HCT116 (cell line): ENCODE measurements around the gene CHRNG. TPM values are rescaled to one million over a fixed set of nuclear protein-coding genes. Genes with fewer than 3 reads are reported as not detected.

Experiments
- ATAC-seq: fragments of 200-7000 bp; cut with Tn5 transposase; 2 replicates; pipeline ENCODE4 v1.9.1; 2020; ENCODE audit warnings: mild to moderate bottlenecking, moderate library complexity
- BruUV-seq: library from RNA; stranded (reverse); fragments of 400-500 nt; replicated peaks from 2 replicates; lab custom pipeline; 2021; lab: Mats Ljungman, UMichigan
- CTCF ChIA-PET: fragments of 300-600 bp; sonication (Branson Sonifier 250); formaldehyde crosslinking; loops from one replicate; lab custom pipeline; 2021; ENCODE audit warnings: antibody characterized with exemption; lab: Charles Lee
- POLR2A ChIA-PET: fragments of 300-600, 350-600 bp; sonication (Branson Sonifier 250); formaldehyde crosslinking; loops from one replicate; lab custom pipeline; 2021; ENCODE audit warnings: antibody characterized with exemption; lab: Charles Lee
- RAD21 ChIA-PET, 2 experiments: fragments of 300-600 bp; sonication (Branson Sonifier 250); formaldehyde crosslinking; loops; one replicate each; lab custom pipeline; 2023; ENCODE audit warnings: low total read pairs in 2 of 2; ENCODE audit not compliant: uncharacterized antibody in 2 of 2, unreplicated experiment in 2 of 2, low non-redundant PET in 1 of 2; lab: Charles Lee
- DNase-seq: peaks from one replicate; pipeline ENCODE4 v3.0.0-alpha.2; 2010; ENCODE audit warnings: low read depth, low spot score
- H2AFZ ChIP-seq: fragments of 200-600 bp; shearing (Covaris generic), sonication (generic); 2 replicates; pipeline ENCODE4 v1.6.1; 2017; ENCODE audit warnings: low read depth, mixed run types, mixed read lengths, antibody characterized with exemption, low read length; ENCODE audit not compliant: poor library complexity, severe bottlenecking
- H3K27ac ChIP-seq: 2 replicates; pipeline ENCODE4 v1.5.1; 2012; ENCODE audit warnings: low read depth, low read length
- H3K27me3 ChIP-seq: fragments of 200-600 bp; sonication (generic); 2 replicates; pipeline ENCODE4 v1.6.1; 2016; ENCODE audit warnings: mixed run types, low read length, mixed read lengths; ENCODE audit not compliant: insufficient read depth
- H3K36me3 ChIP-seq, 2 experiments: fragments of 200-500 bp in 1 of 2; fragments of 200-600 bp in 1 of 2; sonication (Bioruptor generic) in 1 of 2; sonication (generic) in 1 of 2; 2 replicates each; pipeline versions ENCODE4 v1.5.1 to v1.6.1; 2014 to 2016; ENCODE audit warnings: low read length in 2 of 2, inconsistent platforms in 1 of 2, mixed read lengths in 1 of 2, mixed run types in 1 of 2; ENCODE audit not compliant: insufficient read depth in 2 of 2, control insufficient read depth in 1 of 2
- H3K4me1 ChIP-seq, 2 experiments: fragments of 200-600 bp in 1 of 2; sonication (generic) in 1 of 2; 2 replicates each; pipeline versions ENCODE4 v1.5.1 to v1.6.1; 2012 to 2017; ENCODE audit warnings: low read length in 2 of 2, inconsistent platforms in 1 of 2, mild to moderate bottlenecking in 1 of 2, mixed read lengths in 1 of 2, mixed run types in 1 of 2, moderate library complexity in 1 of 2; ENCODE audit not compliant: insufficient read depth in 2 of 2, control insufficient read depth in 1 of 2
- H3K4me2 ChIP-seq: fragments of 200-600 bp; sonication (generic); 2 replicates; pipeline ENCODE4 v1.6.1; 2017; ENCODE audit warnings: mixed run types, low read length, mixed read lengths
- H3K4me3 ChIP-seq, 2 experiments: fragments of 200-600 bp in 1 of 2; sonication (generic) in 1 of 2; replicated peaks in 1 of 2; 2 replicates each; pipeline ENCODE4 v1.5.1; 2011 to 2016; ENCODE audit warnings: low read length in 2 of 2, control low read depth in 1 of 2, low read depth in 1 of 2, mild to moderate bottlenecking in 1 of 2, mixed read lengths in 1 of 2, mixed run types in 1 of 2
- H3K79me2 ChIP-seq: fragments of 200-600 bp; sonication (generic); 2 replicates; pipeline ENCODE4 v1.6.1; 2017; ENCODE audit warnings: mild to moderate bottlenecking, mixed run types, low read length, moderate library complexity, mixed read lengths; ENCODE audit not compliant: insufficient read depth
- H3K9ac ChIP-seq: fragments of 200-600 bp; sonication (generic); 2 replicates; pipeline ENCODE4 v1.6.1; 2016; ENCODE audit warnings: low read length, mixed read lengths
- H3K9me2 ChIP-seq: fragments of 200-600 bp; sonication (generic), shearing (Covaris generic); 2 replicates; pipeline ENCODE4 v1.6.1; 2017; ENCODE audit warnings: mixed run types, mild to moderate bottlenecking, moderate library complexity; ENCODE audit not compliant: insufficient read depth
- H3K9me3 ChIP-seq, 2 experiments: fragments of 200-500 bp in 1 of 2; fragments of 200-600 bp in 1 of 2; sonication (Bioruptor generic) in 1 of 2; sonication (generic) in 1 of 2; 2 replicates each; pipeline ENCODE4 v1.6.1; 2014 to 2017; ENCODE audit warnings: low read length in 2 of 2, mixed read lengths in 2 of 2, inconsistent platforms in 1 of 2, low read depth in 1 of 2, mild to moderate bottlenecking in 1 of 2, mixed run types in 1 of 2, moderate library complexity in 1 of 2; ENCODE audit not compliant: control insufficient read depth in 1 of 2, insufficient read depth in 1 of 2
- H4K20me1 ChIP-seq: fragments of 200-600 bp; sonication (generic), shearing (Covaris generic); 2 replicates; pipeline ENCODE4 v1.6.1; 2017; ENCODE audit warnings: mixed run types, mild to moderate bottlenecking, moderate library complexity; ENCODE audit not compliant: insufficient read depth
- CEBPB ChIP-seq: IDR thresholded peaks from 2 replicates; pipeline ENCODE4 v1.6.1; 2012; ENCODE audit warnings: low read depth
- EGR1 ChIP-seq: IDR thresholded peaks from 2 replicates; pipeline ENCODE4 v1.6.1; 2012; ENCODE audit warnings: low read depth
- ELF1 ChIP-seq: IDR thresholded peaks from 2 replicates; pipeline ENCODE4 v1.6.1; 2012; ENCODE audit warnings: low read depth, borderline replicate concordance
- EZH2phosphoT487 ChIP-seq: fragments of 200-600 bp; IDR thresholded peaks from 2 replicates; pipeline ENCODE4 v1.6.1; 2018; ENCODE audit warnings: antibody characterized with exemption, borderline replicate concordance
- RAD21 ChIP-seq: IDR thresholded peaks from 2 replicates; pipeline ENCODE4 v1.6.1; 2012; ENCODE audit warnings: low read depth, mild to moderate bottlenecking
- SIN3A ChIP-seq: IDR thresholded peaks from 2 replicates; pipeline ENCODE4 v1.6.1; 2012; ENCODE audit warnings: low read depth
- SP1 ChIP-seq: IDR thresholded peaks from 2 replicates; pipeline ENCODE4 v1.6.1; 2012; ENCODE audit warnings: low read depth
- intact Hi-C: fragments of 100-400 bp; cut with micrococcal nuclease; formaldehyde crosslinking; loops from 2 replicates; pipeline ENCODE4 v1.10.0; 2022
- total RNA-seq: library from RNA; stranded (reverse); gene quantifications from one replicate; pipeline ENCODE4 v1.2.1, GENCODE V29; 2021; ENCODE audit not compliant: unreplicated experiment
- TF ChIP-seq, protein P1 (sequence below), 3 experiments: fragments of 200-600 bp in 1 of 3; sonication (generic) in 1 of 3; IDR thresholded peaks in 2 of 3; conservative IDR thresholded peaks in 1 of 3; 2 replicates each; pipeline ENCODE4 v1.5.1; 2012 to 2017; ENCODE audit warnings: low read depth in 2 of 3, low read length in 2 of 3, antibody characterized with exemption in 1 of 3, borderline replicate concordance in 1 of 3, control low read depth in 1 of 3, mild to moderate bottlenecking in 1 of 3, mixed read lengths in 1 of 3, mixed run types in 1 of 3, moderate library complexity in 1 of 3; ENCODE audit not compliant: insufficient read depth in 1 of 3

CHRNG gene
- total RNA-seq, 1 experiment from 2014 or later, result not detected

- CTCF ChIA-PET, result no interaction called here
- BruUV-seq, result no TSS peak
- no peaks in the 10 kb centered on the region for H3K27me3 ChIP-seq
Measured at GRCh38 chr2:232543491-232543890, 4.0 kb downstream of the CHRNG start.

More at GRCh38 chr2:232543491-232543890, 4.0 kb downstream of the CHRNG start:
- TF ChIP-seq, protein P1, sequence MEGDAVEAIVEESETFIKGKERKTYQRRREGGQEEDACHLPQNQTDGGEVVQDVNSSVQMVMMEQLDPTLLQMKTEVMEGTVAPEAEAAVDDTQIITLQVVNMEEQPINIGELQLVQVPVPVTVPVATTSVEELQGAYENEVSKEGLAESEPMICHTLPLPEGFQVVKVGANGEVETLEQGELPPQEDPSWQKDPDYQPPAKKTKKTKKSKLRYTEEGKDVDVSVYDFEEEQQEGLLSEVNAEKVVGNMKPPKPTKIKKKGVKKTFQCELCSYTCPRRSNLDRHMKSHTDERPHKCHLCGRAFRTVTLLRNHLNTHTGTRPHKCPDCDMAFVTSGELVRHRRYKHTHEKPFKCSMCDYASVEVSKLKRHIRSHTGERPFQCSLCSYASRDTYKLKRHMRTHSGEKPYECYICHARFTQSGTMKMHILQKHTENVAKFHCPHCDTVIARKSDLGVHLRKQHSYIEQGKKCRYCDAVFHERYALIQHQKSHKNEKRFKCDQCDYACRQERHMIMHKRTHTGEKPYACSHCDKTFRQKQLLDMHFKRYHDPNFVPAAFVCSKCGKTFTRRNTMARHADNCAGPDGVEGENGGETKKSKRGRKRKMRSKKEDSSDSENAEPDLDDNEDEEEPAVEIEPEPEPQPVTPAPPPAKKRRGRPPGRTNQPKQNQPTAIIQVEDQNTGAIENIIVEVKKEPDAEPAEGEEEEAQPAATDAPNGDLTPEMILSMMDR (IDR thresholded peaks at IDR 0.05 in 2 of 3, conservative IDR thresholded peaks at IDR 0.05 in 1 of 3; ENCODE audit: borderline replicate concordance in 1 of 3, insufficient read depth in 1 of 3, low read depth in 2 of 3, low read length in 2 of 3), result no peak
- TF ChIP-seq EGR1 (no peak), SIN3A (no peak), SP1 (no peak), RAD21 (no peak), ELF1 (no peak), EZH2phosphoT487 (no peak), CEBPB (no peak)
- no peak overlapping the region for H3K4me2 ChIP-seq
- DNase-seq (no peak), ATAC-seq (no peak)
- no peak overlapping the region for H3K4me3 ChIP-seq
- intact Hi-C loops, result no loop called here
- H3K79me2 ChIP-seq, result peaks cover 15% of the 10 kb centered on the region
- H4K20me1 ChIP-seq, result no peaks in the 10 kb centered on the region
- no peaks in the 10 kb centered on the region; a peak in 1 of 4 replicates for H3K9me3 ChIP-seq
- RAD21 ChIA-PET, result no interaction called here
- H3K9me2 ChIP-seq, result no peaks in the 10 kb centered on the region
- peaks cover 2 to 10% of the 10 kb centered on the region in 2 experiments; a peak in 2 of 4 replicates for H3K36me3 ChIP-seq
- no peak overlapping the region for H3K27ac ChIP-seq
- H3K9ac ChIP-seq, result no peak overlapping the region
- 0 out of 4 replicates have a peak, but pooled peaks cover 0 to 3% of the 10 kb centered on the region in 2 experiments for H3K4me1 ChIP-seq
- POLR2A ChIA-PET, result no interaction called here
- no peak overlapping the region for H2AFZ ChIP-seq
